Astrocyte (in vitro differentiated cells and primary cell): ENCODE data around the gene C10orf90. TPM values are rescaled to one million over a fixed set of nuclear protein-coding genes. Genes with fewer than 3 reads are reported as not detected.

Experiments
- DNase-seq: peaks from one replicate; pipeline ENCODE4 v3.0.0-alpha.2; 2010; ENCODE audit warnings: low read depth
- FAIRE-seq: peaks from 2 replicates; lab custom pipeline; 2011; peaks lifted over from hg19 to GRCh38; lab: Jason Lieb, UNC
- H2AFZ ChIP-seq: 2 replicates; pipeline ENCODE4 v1.6.0; 2012; ENCODE audit warnings: low read depth, low read length, inconsistent platforms
- H3K27ac ChIP-seq: 2 replicates; pipeline ENCODE4 v1.5.1; 2011; ENCODE audit warnings: low read depth, low read length, inconsistent platforms
- H3K27me3 ChIP-seq: 2 replicates; pipeline ENCODE4 v1.6.0; 2011; ENCODE audit warnings: low read length, inconsistent platforms; ENCODE audit not compliant: insufficient read depth
- H3K36me3 ChIP-seq: 2 replicates; pipeline ENCODE4 v1.5.1; 2011; ENCODE audit warnings: low read length, inconsistent platforms; ENCODE audit not compliant: insufficient read depth
- H3K4me1 ChIP-seq: 2 replicates; pipeline ENCODE4 v1.5.1; 2011; ENCODE audit warnings: low read length, inconsistent platforms; ENCODE audit not compliant: insufficient read depth
- H3K4me2 ChIP-seq: 2 replicates; pipeline ENCODE4 v1.6.0; 2012; ENCODE audit warnings: low read length, inconsistent platforms
- H3K4me3 ChIP-seq: 2 replicates; pipeline ENCODE4 v1.5.1; 2011; ENCODE audit warnings: low read depth, mild to moderate bottlenecking, low read length, inconsistent platforms; ENCODE audit not compliant: insufficient read depth
- H3K79me2 ChIP-seq: 2 replicates; pipeline ENCODE4 v1.6.0; 2012; ENCODE audit warnings: mild to moderate bottlenecking, low read length, inconsistent platforms; ENCODE audit not compliant: insufficient read depth
- H3K9ac ChIP-seq: 2 replicates; pipeline ENCODE4 v1.6.0; 2012; ENCODE audit warnings: mild to moderate bottlenecking, low read length, inconsistent platforms
- H3K9me3 ChIP-seq: 2 replicates; pipeline ENCODE4 v1.5.1; 2012; ENCODE audit warnings: low read depth, mild to moderate bottlenecking, low read length, inconsistent platforms; ENCODE audit not compliant: insufficient read depth
- H4K20me1 ChIP-seq: 2 replicates; pipeline ENCODE4 v1.6.0; 2012; ENCODE audit warnings: low read length, inconsistent platforms; ENCODE audit not compliant: insufficient read depth
- H3K27ac Mint-ChIP-seq: one replicate; pipeline ENCODE4 v1.8.0; 2021; ENCODE audit warnings: mild to moderate bottlenecking, mixed read lengths; ENCODE audit not compliant: unreplicated experiment
- H3K27me3 Mint-ChIP-seq: one replicate; pipeline ENCODE4 v1.8.0; 2021; ENCODE audit warnings: low read depth, mixed read lengths; ENCODE audit not compliant: unreplicated experiment
- H3K36me3 Mint-ChIP-seq: one replicate; pipeline ENCODE4 v1.8.0; 2021; ENCODE audit warnings: low read depth, mixed read lengths; ENCODE audit not compliant: unreplicated experiment
- H3K4me1 Mint-ChIP-seq: one replicate; pipeline ENCODE4 v1.8.0; 2021; ENCODE audit warnings: low read depth, mixed read lengths; ENCODE audit not compliant: unreplicated experiment
- H3K4me3 Mint-ChIP-seq: one replicate; pipeline ENCODE4 v1.8.0; 2021; ENCODE audit warnings: mild to moderate bottlenecking, moderate library complexity, mixed read lengths; ENCODE audit not compliant: unreplicated experiment
- H3K9me3 Mint-ChIP-seq: one replicate; pipeline ENCODE4 v1.8.0; 2021; ENCODE audit warnings: mild to moderate bottlenecking, mixed read lengths; ENCODE audit not compliant: unreplicated experiment
- CTCF ChIP-seq: IDR thresholded peaks from 2 replicates; pipeline ENCODE4 v1.5.1; 2011; ENCODE audit warnings: low read depth, mild to moderate bottlenecking, inconsistent platforms, low read length, moderate library complexity; ENCODE audit not compliant: insufficient read depth
- EZH2 ChIP-seq: IDR thresholded peaks from 2 replicates; pipeline ENCODE4 v1.6.1; 2012; ENCODE audit warnings: mild to moderate bottlenecking, low read length, inconsistent platforms; ENCODE audit not compliant: insufficient read depth
- total RNA-seq: library from RNA; stranded (reverse); gene quantifications from 2 replicates; pipeline ENCODE4 v1.2.1, GENCODE V29; 2021

The C10orf90 gene
- total RNA-seq, 1 donor from 2014 or later = not detected

DNA sequence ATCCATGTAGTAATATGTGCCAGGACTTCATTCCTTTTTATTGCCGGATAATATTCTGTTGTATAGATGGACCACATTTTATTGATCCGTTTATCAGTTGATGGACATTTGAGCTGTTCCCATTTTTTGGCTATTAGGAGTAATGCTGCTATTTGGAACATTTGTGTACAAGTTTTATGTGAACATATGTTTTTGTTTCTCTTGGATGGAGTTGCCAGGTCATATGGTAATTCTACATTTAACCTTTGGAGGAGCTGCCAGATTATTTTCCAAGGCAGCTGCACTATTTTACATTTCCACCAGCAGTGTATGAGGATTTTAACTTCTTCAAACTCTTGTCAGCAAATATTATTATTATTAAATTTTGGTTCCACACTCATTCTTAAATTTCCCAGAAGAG lies 59.2 kb downstream of the C10orf90 start:
- H3K9me3 ChIP-seq = no peaks in the 10 kb centered on the region
- H3K27ac ChIP-seq = no peak overlapping the region
- H2AFZ ChIP-seq = no peak overlapping the region
- H3K9ac ChIP-seq = no peak overlapping the region
- Mint-ChIP-seq H3K4me3 (no peak overlapping the region), H3K36me3 (no peaks in the 10 kb centered on the region), H3K4me1 (peaks cover 7% of the 10 kb centered on the region), H3K27me3 (peaks cover 13% of the 10 kb centered on the region), H3K27ac (no peak overlapping the region), H3K9me3 (no peaks in the 10 kb centered on the region)
- H4K20me1 ChIP-seq = no peaks in the 10 kb centered on the region
- TF ChIP-seq EZH2 = no peak
- TF ChIP-seq CTCF = no peak
- no peaks in the 10 kb centered on the region for H3K27me3 ChIP-seq
- no peaks in the 10 kb centered on the region for H3K36me3 ChIP-seq
- no peak overlapping the region for H3K4me3 ChIP-seq
- H3K4me1 ChIP-seq = no peaks in the 10 kb centered on the region
- no peak for DNase-seq
- no peak overlapping the region for H3K4me2 ChIP-seq
- no peaks in the 10 kb centered on the region for H3K79me2 ChIP-seq
- no peak for FAIRE-seq

GRCh38 chr10:126609566-126609965 lies 60.9 kb downstream of the C10orf90 start:
- Mint-ChIP-seq H3K4me1 (peaks cover 7% of the 10 kb centered on the region), H3K36me3 (no peaks in the 10 kb centered on the region), H3K9me3 (no peaks in the 10 kb centered on the region), H3K4me3 (no peak overlapping the region), H3K27me3 (peaks cover 13% of the 10 kb centered on the region), H3K27ac (no peak overlapping the region)
- Histone ChIP-seq H3K4me2 (no peak overlapping the region), H4K20me1 (no peaks in the 10 kb centered on the region), H3K27ac (no peak overlapping the region), H3K9ac (no peak overlapping the region), H3K4me1 (no peaks in the 10 kb centered on the region), H2AFZ (no peak overlapping the region), H3K79me2 (no peaks in the 10 kb centered on the region), H3K4me3 (no peak overlapping the region), H3K27me3 (peaks cover 2% of the 10 kb centered on the region), H3K9me3 (no peaks in the 10 kb centered on the region), H3K36me3 (no peaks in the 10 kb centered on the region)
- TF ChIP-seq EZH2 = no peak
- TF ChIP-seq CTCF = no peak
- DNase-seq (no peak), FAIRE-seq (no peak)

DNA sequence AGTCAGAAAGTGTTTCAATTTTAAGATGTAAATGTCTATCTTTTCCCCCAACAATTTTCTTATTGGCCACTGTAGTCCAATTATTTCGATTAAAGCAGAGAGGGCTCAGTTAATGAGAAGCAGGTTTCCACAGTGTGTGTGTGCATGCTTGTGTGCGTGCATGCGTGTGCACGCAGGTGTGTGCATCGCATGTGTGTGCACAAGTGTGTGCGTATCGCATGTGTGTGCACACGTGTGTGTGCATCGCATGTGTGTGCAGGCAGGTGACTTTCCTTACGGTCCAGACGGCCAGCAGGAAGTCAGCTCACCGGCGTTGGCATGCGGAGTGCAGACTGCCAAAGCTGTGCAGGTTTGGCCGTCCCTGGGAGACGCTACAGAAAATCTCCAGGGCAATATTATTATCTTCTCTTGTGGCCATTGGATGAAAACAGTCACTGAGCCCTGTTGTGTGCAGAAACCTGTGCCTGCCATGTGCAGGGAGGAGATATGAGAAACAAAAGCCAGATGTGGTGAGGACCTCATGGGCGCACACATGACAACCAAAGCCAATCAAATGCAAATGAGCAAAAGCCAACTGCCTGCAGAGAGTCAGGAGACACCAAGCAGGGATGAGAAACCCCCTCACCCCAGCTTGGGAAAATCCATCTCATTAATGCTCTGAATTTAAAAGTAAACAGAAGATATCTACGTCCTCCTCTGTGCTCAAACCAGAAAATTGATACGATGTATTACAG lies 70.4 kb downstream of the C10orf90 start:
- TF ChIP-seq EZH2 = no peak
- no peak for TF ChIP-seq CTCF
- Histone ChIP-seq H3K9ac (no peak overlapping the region), H3K36me3 (no peaks in the 10 kb centered on the region), H3K79me2 (no peaks in the 10 kb centered on the region), H2AFZ (no peak overlapping the region), H3K9me3 (no peaks in the 10 kb centered on the region), H3K27me3 (peaks cover 2% of the 10 kb centered on the region), H3K4me3 (no peak overlapping the region), H4K20me1 (no peaks in the 10 kb centered on the region), H3K4me1 (no peaks in the 10 kb centered on the region), H3K4me2 (no peak overlapping the region), H3K27ac (no peak overlapping the region)
- H3K4me1 Mint-ChIP-seq = peaks cover 12% of the 10 kb centered on the region
- no peak overlapping the region for H3K4me3 Mint-ChIP-seq
- peaks cover 2% of the 10 kb centered on the region for H3K9me3 Mint-ChIP-seq
- no peak for DNase-seq
- H3K27me3 Mint-ChIP-seq = no peaks in the 10 kb centered on the region
- H3K27ac Mint-ChIP-seq = no peak overlapping the region
- no peak for FAIRE-seq
- no peaks in the 10 kb centered on the region for H3K36me3 Mint-ChIP-seq
